IPS DF 19.7 (cell line): ENCODE measurements around the gene CCDC85A.

Experiments
- DNase-seq: peaks from one replicate; pipeline ENCODE4 v3.0.0-alpha.2; 2013; ENCODE audit warnings: low read depth, low spot score

The CCDC85A gene

GRCh38 chr2:56364902-56365301, 181.1 kb downstream of the CCDC85A start:
- DNase-seq, result no peak

- DNase-seq, result no peak
Observed at GRCh38 chr2:56369316-56369715, 185.5 kb downstream of the CCDC85A start.

- DNase-seq, result no peak
Observed at GRCh38 chr2:56372071-56372656, 188.4 kb downstream of the CCDC85A start.

- DNase-seq, result no peak
Observed at GRCh38 chr2:56375251-56375650, 191.5 kb downstream of the CCDC85A start.

GRCh38 chr2:56376699-56377665, 193.2 kb downstream of the CCDC85A start:
- no peak for DNase-seq

- DNase-seq, result no peak
Observed at GRCh38 chr2:56379066-56379465, 195.3 kb downstream of the CCDC85A start.

GRCh38 chr2:56380861-56381260, 197.1 kb downstream of the CCDC85A start:
- no peak for DNase-seq

GRCh38 chr2:56382466-56382865, 198.7 kb downstream of the CCDC85A start:
- DNase-seq, result no peak

GRCh38 chr2:56386657-56387056, 202.9 kb downstream of the CCDC85A start:
- no peak for DNase-seq

- DNase-seq, result no peak
Observed at GRCh38 chr2:56390644-56391043, 206.9 kb downstream of the CCDC85A start.

GRCh38 chr2:56410140-56410539, 226.3 kb downstream of the CCDC85A start:
- no peak for DNase-seq

GRCh38 chr2:56416500-56417176, 232.8 kb downstream of the CCDC85A start:
- no peak for DNase-seq
